Adrenal gland (tissue), 5 donors: ENCODE results near the gene DGKH.

ENCODE experiments used
- CTCF ChIP-seq, 6 experiments: fragments of 450-650 bp in 4 of 6; fragments of 200-600 bp in 2 of 6; sonication (generic) in 1 of 6; IDR thresholded peaks; 1 replicate in 5 of 6; 2 replicates in 1 of 6; pipeline versions ENCODE4 v1.5.1 to v1.8.0; 2016 to 2021; ENCODE audit warnings: antibody characterized with exemption in 6 of 6, mild to moderate bottlenecking in 2 of 6, moderate library complexity in 1 of 6
- POLR2A ChIP-seq, 2 donors: fragments of 450-650 bp; IDR thresholded peaks; one replicate each; pipeline ENCODE4 v1.6.1; 2017; ENCODE audit warnings: antibody characterized with exemption in 2 of 2, mild to moderate bottlenecking in 2 of 2, moderate library complexity in 1 of 2
- donor health status: DM: no; HTN: no; CAD: no.

GRCh38 chr13:42190529-42190928 lies 142.1 kb downstream of the DGKH start:
- TF ChIP-seq POLR2A (IDR thresholded peaks at IDR 0.05) (no peak), CTCF (IDR thresholded peaks at IDR 0.05) (no peak)
